Activated CD4-positive, alpha-beta T cell treated with anti-CD3 and anti-CD28 coated beads for 24 hours (primary cell): ENCODE data around the gene PPARD.

Experiments used
- DNase-seq, 2 donors: peaks; one replicate each; pipeline ENCODE4 v3.0.0-alpha.2; 2020; ENCODE audit warnings: low read depth in 2 of 2

Gene PPARD

DNA sequence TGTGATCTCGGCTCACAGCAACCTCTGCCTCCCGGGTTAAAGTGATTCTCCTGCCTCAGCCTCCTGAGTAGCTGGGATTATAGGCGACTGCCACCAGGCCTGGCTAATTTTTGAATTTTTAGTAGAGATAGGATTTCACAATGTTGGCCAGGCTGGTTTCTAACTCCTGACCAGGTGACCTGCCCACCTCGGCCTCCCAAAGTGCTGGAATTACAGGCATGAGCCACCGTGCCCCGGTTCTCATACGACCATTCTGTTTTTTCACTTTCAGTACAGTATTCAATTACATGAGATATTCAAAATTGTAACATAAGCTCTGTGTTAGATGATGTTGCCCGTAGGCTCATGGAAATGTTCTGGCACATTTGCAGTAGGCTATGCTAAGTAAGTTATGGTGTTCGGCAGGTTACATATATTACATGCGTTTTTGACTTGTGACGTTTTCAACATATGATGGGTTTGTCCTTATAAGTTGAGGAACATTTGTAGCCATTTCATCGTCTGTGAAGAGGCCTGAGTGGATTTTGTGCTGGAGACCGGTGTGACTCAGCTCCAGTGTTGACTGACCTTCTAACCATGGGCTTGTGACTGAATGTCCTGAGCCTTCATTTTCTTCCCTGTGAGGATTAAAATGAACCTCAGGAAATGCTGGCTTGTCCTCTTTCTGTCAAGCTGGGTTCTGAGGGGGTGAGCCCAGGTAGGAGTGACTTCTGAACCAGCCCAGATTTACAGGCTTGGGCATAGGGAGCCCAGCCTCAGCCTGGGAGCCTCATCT is 12.2 kb downstream of the PPARD start:
- DNase-seq = no peak

DNA sequence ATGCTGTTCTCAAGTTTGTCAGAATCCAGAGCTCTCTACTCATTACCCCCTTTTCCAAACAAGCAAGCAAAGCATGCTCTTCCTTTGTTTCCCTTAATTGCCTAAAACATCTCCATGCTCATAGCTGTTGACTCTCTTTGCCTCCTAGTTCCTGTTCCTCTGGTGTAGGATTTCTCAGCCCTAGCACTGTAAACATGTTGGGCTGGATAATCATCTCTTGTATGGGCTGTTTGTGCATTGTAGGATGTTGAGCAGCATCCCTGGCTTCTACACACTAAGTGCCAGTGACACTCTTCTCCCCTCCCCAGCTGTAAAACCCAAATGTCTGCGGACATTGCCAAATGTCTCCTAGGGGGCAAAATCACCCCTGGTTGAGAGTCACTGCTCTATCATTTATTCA is 14.0 kb downstream of the PPARD start:
- no peak for DNase-seq

DNA sequence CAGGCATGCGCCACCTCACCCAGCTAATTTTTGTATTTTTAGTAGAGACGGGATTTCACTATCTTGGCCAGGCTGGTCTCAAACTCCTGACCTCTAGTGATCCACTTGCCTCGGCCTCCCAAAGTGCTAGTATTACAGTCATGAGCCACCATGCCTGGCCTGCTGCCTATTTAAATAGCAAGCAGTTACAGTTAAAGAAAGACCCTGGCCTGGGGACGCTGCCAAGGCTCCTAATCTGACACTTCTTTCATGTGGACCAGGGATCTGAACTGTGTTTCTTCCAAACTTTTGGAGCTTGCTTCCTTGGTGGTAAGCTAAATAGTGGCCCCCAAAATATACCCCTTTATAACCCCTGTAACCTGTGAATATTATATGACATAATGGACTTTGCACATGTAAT is 15.3 kb downstream of the PPARD start:
- DNase-seq = no peak

DNA sequence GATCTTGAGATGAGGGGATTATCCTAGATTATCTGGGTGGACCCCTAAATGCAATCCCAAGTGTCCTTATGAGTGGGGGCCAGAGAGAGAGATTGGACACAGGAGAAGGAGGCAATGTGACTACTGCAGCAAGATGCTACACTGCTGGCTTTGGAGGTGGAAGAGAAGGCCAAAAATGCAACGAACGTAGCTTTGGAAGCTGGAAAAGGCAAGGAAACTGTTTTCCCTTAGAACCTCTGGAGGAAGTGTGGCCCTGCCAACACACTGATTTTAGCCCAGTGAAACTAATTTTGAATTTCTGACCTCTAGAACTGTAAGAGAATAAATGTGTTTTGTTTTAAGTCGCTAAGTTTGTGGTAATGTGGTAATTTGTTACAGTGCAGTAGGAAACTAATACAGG is 15.7 kb downstream of the PPARD start:
- no peak for DNase-seq

DNA sequence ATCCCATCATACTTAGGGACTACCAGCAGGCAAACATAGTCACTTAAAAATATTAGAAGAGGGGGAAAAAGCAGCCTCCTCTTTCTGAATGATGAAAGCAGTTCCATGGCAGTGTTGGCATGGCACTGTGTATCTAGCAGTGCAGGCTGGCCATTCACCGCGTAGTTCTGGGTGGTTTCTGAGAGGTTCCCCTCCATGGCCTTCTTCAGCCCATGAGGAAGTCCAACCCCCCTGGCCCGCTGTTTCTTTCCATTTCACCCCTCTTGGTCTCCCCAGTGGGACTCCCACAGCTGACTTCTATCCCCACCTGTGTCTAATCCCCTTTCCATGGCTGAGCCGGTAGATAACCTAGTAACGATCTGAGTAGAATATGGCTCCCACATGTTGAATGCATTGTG is 17.0 kb downstream of the PPARD start:
- no peak for DNase-seq

DNA sequence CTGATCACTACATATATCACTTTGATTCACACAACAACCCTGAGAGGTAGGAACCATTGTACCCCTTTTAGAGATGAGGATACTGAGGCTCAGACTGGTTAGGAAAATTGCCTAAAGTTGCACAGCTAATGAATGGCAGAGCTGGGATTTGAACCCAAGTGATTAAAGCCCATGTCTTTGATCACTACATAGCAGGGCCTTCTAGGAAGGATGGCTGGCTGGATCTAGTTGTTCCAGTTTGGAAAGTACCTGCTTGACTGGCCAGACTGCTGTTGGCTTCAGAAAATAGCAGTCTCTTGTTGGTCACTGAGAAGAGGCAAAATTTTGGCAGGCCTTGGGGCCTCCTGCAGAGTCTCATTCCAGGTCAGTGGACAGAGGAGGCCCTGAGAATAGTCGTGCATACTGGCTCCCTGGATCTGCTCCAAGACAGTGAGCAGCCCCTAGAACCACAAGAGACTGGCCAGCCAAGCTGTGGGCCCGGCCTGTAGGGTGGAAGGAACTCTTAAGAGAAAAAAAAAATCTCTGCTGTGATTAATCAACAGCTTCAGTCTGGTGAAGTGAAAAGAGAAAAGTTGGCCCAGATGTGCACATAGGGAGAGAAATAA is 17.5 kb downstream of the PPARD start:
- no peak for DNase-seq

DNA sequence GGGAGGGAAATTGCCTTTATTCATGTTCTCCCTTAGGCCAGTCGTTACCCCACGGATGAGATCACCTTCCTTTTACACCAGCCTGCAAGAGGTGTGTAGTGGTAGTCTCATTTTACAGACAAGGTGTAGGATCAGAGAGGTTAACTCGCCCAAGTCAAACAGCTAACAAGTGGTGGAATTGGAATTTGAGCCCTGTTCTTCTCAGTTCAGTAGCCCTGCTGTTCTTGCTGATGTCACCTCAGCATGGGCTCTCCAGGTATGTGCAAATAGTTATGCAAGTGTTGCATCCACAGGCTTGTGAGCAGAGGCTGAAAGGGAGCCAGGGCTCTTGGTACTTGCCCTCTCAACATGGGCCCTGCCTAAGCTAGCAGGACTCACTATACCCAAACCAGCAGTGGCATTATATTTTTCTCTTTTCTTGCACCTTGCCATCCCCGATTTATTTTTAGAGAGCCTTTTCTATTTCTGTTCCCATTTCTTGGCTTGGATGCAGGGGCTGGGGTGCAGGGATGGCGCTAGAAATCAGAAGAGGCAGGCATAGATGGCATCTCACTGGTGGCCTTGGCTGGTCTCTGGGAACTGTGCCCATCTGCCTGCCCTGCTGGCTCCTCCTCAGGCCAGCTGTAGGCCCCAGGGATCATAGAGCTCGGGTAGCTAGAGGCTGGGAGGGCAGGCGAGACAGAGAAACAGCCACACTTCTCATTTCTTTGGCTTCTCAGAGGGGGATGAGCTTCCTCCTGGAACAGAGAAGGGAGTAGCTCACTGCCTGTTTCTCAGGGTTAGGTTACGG is 18.2 kb downstream of the PPARD start:
- no peak for DNase-seq

DNA sequence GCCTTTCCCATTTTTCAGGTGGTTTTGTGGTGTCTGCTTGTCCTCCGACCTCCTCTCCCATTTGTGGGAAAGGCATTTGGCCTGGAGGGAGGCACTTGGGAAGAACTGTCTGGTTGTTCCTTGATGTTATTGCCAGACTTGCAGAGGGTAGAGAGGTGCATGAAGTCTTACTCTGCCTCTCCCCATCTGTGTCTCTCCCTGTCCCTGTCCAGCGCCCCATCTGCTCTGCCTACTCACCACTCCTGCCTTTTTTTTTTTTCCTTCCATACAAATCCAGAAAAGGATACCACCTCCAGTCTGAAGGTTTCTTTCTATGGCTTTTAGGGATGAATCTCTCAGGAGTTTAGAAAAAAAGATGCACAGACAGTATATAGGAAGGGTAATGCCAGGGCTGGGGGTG is 19.8 kb downstream of the PPARD start:
- no peak for DNase-seq

DNA sequence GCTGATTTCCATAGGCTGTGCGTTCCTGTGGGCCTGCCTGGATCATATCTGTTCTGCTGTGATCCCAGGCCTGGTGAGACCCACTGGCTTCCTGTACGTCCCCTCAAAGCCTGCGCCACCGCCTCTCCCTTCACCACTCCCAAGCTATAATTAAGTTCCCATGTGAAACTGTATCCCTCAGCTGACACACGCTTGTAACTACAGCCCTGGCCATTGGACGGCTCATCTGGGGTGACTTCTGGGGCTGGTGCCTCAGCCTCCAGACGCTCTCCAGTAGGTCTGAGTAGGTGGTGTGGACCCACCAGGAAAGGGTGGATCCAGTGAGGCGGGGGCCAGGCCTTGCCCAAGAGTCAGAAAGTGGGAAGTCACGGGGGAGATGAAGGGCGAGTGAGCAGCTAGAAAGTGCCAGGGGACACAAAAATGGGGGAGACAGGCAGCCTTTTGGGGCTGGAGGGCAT is 21.0 kb downstream of the PPARD start:
- DNase-seq = no peak

DNA sequence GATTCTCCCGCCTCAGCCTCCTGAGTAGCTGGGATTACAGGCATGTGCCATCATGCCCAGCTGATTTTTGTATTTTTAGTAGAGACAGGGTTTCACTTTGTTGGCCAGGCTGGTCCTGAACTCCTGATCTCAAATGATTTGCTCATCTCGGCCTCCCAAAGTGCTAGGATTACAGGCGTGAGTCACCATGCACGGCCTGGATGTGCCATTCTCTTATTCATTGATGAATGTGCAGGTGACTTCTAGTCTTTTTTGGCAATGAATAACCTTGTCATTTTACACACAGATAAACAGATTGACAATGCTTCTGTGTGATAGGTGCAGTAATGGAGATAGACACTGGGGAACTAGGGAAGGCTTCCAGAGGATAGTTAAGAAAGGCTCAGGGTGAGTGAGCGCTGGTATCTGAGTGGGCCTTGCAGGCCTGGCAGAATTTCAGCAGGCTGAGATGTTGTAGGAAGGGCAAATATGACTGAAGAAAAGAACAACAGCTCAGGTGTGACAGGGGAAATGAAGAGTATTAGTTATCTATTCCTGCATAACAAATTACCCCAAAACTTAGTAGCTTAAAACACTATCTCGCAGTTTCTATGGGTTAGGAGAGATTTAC is 23.3 kb downstream of the PPARD start:
- DNase-seq = no peak

DNA sequence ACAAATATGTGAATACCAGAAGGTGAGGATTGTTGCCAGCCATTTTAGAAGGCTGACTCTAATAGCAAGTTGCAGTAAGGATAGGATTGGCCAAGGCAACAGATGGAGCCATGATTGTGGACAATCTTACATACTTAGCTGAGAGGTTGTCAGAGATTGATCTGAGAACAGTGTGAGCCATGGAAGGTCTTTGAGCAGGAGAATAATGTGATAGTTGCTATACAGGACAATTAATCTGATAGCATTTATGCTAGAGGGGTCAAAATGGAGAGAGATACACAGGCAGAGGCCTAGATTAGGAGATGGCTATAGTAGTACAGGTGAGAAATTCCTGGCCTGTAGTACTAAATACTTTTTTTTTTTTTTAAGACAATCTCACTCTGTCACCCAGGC is 23.8 kb downstream of the PPARD start:
- DNase-seq = no peak

DNA sequence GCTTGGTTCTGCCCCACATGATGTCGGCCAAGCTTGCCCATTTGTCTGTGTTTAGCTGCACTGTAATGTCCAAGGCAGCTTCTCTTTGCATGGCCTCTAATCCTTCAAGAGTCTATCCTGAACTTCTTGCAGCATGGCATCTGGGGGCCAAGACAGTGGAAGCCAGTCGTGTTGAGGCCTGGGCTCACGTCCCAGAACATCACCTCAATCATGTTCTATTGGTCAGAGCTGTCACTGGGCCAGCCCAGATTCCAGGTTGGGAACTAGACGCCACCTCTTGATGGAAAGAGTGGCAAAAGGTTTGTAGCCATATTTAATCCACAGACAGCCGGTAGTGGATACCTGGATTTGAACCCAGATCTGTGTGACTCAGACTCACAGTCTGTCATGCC is 25.3 kb downstream of the PPARD start:
- DNase-seq = no peak

DNA sequence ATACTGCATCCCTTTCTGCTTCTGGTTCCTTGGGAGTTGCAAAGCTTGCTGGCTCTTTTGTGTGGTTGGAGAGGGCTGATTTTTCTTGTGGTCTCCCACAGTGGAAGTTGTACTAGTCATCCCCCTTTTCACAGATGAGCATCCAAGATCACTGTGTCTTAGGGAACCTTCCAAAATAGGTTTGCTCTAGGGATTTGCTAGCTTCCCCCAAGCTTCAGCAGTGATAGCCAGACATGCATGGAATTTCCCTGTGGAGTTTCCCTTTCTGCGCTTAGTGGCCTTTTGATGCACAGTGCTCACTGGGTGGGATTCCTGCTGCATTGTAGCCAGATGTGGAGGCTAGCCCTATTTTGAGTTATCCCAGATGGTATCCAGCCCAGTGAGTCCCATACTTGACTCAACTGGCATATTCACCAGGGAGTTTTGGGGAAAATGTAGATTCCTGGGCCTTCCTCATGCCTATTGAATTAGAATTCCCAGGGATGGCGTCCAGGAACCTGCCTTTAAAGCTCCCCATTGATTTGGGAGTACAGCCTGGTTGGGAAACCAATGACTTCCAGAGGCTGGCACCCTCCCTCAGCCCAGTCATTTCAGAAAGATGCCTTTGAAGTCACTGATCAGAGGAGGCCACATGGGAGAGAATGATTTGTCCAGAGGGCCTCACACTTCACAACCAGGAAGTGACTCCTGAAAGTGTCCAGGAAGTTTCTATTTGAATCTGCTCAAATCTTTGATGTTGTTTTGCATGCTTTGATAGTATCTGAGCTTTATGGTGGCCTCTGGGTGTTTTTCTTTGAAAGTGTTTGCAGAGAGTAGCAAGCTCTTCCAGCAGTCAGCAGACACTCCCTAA is 25.9 kb downstream of the PPARD start:
- no peak for DNase-seq

DNA sequence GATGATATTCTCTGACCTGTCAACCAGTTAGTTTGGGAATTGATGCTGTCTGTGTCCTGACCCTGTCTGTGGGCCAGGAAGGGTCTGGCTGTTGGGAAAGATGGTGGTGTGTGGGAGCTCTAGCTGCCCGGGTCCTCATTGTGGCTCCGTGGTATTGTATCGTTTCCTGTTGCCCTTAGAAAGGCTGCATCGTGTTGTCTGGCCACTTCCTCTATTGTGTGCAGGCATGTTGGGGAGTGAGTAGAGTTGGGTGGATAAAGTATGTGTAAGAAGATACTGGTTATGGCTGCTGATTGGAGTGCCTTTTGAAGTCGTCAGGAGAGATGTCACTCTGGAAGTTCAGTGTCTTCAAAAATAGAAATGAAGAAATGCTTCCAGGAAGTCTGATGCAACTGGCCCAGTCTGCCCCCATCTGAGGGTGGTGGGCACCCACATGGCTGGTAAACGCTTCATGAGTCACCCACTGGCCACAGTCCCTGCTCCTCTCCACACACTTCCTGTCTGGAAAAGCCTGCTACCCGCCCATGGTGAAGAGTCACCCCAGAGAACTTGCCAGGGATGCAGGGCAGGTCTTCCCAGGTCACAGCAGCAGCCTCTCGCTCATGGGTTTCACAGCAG is 27.9 kb downstream of the PPARD start:
- DNase-seq = no peak

DNA sequence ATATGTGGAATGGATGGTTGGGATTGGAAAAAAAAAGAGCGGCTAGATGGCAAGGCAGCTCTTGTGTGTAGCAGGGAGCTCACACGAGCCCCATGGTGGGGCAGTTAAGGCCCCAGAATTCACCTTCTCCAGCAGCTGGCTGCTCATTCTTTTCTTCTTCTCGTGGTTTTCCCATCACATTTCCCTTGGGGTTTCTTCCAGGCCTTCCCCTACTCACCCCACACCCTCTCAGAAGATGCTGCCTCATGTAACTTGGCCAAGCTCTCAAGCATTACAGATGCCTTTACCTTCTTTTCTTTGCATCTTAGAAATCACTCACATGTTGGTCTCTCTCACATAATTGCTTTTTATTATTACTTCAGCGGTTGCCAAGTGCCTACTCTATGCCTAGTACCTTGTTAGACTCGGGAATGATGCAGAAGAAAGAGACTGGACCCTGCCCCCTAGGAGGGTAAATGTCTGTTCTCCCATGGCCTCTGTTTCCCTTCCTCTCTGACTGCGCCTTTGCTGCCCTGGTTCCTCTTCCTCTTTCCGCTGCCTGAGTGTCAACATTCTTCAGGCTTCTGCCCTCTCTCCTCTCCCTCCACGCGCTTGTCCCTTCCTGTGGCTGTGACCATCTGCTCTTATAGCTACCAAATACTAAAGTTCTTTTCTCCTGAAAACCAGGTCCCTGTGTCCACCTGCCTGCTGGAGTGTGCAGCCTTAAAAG is 28.6 kb downstream of the PPARD start:
- DNase-seq = no peak

DNA sequence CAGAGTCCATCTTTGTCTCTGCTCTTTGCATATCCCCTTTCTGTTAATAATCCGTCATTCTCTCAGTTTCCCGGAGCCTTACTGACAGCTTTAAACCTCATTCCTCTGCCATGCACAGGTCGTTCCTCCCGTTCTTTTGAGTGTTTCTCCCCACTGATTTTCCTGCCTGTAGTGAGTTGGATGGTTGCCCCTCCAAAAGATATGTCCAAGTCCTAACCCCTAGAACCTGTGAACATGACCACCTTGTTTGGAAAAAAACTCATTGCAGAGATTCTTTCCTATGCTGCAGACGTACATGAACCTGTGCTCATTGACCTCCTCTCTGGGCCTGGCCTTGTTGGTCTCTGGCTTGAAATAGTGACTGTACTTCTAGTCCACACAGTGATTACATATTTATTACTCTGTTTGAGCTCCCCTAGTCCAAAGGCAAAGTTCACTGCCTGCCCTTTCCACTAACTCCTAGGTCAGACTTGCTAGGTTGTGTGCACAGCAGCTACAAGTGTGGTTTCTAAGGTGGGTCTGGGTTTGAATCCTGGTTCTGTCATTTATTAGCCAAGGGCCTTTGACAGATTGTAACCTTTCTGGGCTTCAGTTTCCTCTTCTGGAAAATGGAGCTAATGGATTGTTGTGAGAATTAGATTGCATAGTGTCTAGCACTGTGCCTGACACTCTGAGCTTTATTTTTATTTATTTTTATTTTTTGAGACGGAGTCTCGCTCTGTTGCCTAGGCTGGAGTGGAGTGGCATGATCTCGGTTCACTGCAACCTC is 29.3 kb downstream of the PPARD start:
- no peak for DNase-seq

DNA sequence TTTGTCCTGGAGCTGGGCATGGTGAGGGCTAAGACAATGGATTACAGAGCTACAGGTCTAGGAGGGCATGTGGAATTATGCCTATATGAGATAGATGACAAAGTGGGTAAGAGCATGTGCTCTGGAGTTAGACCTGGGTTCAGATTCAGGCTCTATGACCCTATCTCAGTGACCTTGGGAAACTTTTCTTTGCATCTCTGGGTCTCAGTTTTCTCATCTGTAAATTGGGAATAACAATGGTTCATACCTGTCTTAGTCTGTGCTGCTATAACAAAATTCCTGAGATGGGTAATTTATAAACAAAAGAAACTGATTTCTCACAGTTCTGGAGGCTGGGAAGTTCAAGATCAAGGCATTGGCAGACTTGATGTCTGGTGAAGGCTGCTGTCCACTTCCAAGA is 30.3 kb downstream of the PPARD start:
- DNase-seq = no peak

DNA sequence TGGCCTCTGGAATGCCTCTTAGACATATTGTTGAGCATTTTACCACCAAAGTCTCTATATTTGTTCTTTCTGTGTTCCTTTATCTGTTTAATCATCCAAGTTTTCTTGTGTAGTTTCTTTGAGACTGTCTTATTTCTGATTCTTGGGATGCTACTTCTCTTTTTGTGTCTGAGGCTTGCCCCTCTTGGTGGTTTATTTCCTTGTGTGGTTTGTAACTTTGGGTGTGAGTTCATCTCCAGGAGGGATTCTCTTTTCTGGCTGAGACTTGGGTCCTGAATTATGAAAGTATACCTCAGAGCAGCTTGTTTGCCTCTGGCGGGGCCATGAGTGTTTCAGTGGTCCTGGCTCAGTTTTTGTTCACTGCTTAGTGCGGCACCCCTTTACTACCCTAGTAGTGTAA is 33.9 kb downstream of the PPARD start:
- no peak for DNase-seq

DNA sequence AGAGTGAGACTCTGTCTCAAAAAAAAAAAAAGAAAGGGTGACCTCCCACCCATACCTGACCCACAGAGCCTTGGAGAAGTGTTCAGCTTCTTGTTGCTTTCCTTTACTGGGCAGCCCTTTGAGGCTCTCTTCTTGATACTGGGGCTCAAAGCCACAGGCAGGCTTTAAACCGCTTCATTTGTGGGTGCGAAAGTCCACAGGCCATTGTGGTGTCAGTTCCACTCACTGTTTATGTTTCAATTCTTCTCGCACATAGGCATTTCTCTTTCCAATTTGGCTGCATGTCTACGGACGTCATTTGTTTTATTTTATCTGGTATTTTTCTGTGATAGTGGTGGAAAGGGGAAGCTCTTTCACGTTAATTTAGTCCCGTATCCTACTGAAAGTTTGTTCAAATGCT is 34.6 kb downstream of the PPARD start:
- no peak for DNase-seq

DNA sequence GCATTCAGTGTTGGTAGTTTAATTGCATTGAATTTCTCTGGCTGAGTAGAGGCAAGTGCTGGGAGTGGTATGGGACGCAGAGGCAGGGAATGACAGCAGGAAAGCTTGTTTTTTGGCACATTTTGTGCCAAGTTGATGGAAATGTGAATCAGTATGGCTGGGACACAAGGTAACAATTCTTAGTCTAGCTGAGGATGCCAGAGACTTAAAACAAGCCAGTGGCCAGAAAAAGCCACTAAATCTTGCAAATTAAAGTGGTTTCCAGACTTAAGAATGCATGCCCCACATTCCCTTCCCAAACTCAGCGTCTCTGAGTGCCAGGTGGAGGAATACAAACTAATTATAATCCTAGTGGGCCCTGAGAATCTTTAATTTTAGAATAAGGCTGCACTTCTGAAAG is 35.9 kb downstream of the PPARD start:
- no peak for DNase-seq
